HG02642 (cell line): Measurements from ENCODE around the gene CENPX.
A peak's percentile ranks its signal among the peaks of the same experiment; 100 is the strongest.
"Not testable (repeated sequence)": the region's sequence is repeated elsewhere in the genome, so short reads cannot be mapped to it uniquely, and the experiment has no call there.

Source experiments
- ATAC-seq: cut with Tn5 transposase; IDR thresholded peaks from one replicate; pipeline ENCODE4 v1.9.1; 2021; ENCODE audit warnings: mild to moderate bottlenecking; ENCODE audit not compliant: unreplicated experiment, poor library complexity

The CENPX gene

DNA sequence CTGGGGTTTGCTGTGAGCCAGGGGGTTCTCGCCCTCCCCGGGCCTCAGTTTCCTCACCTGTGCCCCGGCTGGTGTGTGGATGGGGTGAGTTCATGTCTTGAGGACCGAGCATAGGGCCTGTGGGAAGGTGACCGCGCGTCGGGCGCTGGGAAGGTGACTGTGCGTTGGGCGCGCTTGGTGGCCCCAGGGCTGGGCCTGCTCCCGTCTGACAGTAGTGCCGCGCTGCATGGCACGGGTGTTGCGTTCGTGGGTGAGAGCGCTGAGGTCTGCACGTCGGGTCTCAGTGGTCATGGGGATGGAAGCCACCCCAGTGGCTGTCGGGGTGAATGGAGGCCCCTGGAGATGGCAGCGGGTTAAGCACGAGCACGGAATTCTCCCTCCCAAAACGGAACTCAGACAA lies 36.1 kb downstream of the CENPX start:
- ATAC-seq = no peak

DNA sequence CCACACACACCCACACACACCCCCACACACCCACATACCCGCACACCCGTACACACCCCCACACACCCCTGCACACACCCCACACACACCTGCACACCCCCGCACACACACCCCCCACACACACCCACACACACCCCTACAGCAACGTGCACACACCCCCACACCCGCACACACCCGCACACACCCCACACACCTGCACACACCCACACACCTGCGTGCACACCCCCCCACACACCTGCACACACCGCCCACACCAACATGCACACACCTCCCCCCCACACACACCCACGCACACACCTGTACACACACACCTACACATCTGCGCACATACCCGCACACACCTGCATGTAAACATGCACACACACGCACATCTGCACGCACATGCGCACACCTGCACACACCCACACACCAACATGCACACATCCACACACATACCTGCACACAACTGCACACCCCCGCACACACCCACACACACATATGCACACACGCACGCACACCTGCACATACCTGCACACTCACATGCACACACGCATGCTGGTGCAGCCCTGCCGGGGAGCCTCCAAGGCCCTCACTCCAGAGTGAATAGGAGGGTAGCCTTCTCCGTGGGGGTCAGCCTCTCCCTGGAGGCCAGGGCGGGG lies 37.8 kb downstream of the CENPX start:
- ATAC-seq = no peak

DNA sequence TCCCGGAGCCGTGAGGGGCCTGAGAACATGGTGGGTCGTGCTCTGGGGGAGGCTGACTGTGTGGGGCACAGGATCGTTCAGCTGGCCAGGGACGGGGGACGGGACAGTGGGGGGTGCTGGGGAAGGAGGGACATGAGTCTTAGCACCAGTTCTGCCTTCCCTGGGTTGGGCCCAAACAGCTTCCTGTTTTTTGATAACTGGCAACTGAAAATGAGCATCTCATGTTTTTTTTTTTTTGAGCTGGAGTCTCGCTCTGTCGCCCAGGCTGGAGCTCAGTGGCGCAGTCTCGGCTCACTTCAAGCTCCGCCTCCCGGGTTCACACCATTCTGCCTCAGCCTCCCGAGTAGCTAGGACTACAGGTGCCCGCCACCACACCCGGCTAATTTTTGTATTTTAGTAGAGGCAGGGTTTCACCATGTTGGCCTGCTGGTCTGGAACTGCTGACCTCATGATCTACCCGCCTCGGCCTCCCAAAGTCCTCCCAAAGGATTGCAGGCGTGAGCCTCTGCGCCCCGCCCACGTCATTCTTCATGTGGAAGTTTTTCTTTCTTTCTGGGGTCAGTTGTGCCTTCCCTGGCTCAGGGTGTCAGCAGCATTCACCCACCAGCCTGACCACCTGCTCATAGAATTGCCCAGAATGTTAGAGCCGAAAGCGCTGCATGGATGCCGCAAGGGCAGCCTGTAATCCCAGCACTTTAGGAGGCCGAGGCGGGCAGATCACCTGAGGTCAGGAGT lies 38.9 kb downstream of the CENPX start:
- ATAC-seq = no peak

DNA sequence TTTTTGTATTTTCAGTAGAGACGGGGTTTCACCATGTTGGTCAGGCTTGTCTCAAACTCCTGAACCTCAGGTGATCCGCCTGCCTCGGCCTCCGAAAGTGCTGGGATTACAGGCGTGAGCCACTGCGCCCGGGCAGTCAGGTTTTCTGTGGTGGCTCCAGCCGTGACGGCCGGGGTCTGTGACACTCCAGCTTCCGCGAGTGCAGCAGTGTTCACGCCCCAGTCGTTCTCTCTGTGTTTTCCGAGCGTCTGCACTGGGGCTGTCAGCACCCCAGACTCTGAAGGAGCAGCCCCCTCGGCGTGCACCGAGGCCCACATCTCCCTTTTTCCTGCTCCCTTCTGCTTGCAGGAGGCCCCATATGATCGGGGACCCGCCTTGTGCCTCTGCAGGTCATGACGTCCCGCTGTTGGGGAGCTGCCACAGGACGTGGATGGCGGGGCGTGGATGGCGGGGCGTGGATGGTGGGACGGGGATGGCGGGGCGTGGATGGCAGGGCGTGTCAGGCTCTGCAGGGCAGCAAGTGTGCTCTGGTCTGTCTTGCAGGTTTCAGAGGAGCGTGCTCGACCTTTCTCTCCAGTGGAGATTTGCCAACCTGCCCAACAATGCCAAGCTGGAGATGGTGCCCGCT lies 39.6 kb downstream of the CENPX start:
- no peak for ATAC-seq

DNA sequence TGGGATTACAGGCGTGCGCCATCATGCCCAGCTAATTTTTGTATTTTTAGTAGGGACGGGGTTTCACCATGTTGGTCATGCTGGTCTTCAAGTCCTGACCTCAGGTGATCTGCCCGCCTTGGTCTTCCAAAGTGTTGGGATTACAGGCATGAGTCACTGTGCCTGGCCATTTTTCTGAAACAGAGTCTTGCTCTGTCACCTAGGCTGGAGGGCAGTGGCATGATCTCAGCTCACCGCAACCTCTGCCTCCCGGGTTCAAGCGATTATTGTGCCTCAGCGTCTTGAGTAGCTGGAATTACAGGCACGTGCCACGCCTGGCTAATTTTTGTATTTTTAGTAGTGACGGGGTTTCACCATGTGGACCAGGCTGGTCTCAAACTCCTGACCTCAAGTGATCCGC lies 41.2 kb downstream of the CENPX start:
- not testable (repeated sequence) for ATAC-seq

DNA sequence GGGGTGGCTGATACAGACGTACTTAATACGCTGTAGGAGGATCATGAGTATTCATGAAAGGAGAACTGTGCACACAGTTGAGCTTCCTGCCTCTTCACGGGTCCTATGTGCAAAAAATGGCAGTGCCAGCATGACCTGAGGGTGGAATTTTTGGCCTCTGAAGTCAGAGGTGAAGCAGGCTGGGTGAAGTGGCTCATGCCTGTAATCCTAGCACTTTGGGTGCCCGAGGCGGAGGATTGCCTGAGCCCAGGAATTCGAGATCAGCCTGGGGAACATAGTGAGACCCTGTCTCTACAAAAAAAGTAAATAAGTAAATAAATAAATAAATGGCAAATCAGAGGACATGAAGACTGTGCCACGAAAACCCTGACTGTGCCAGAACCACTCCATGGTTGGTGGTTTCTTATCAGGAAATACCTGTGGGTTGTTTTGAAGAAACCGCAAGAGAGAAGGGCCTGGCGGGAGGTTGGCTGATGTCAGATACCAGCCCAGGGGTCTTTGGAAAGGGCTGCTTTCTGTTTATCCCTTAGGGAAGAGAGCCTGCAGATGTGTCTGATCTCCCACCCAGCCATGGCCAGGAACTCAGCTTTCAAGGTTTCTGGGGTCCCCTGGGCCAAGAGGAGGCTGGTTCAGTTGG lies 41.9 kb downstream of the CENPX start:
- ATAC-seq = no peak

DNA sequence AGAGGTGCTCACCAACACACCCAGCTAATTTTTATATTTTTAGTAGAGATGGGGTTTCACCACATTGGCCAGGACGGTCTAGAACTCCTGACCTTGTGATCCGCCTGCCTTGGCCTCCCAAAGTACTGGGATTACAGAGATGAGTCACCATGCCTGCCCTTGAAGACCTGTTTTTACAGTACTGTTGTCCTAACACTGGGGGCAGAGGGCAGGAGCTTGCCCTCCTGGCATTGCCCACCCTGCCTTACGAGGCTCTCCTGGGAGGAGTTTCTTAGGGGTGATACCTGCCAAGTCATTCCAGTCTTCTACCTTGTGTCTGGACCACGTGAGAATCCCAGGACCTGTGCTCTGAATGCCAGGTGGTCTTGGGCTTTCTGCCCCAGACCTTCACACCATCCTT lies 42.6 kb downstream of the CENPX start:
- no peak for ATAC-seq

DNA sequence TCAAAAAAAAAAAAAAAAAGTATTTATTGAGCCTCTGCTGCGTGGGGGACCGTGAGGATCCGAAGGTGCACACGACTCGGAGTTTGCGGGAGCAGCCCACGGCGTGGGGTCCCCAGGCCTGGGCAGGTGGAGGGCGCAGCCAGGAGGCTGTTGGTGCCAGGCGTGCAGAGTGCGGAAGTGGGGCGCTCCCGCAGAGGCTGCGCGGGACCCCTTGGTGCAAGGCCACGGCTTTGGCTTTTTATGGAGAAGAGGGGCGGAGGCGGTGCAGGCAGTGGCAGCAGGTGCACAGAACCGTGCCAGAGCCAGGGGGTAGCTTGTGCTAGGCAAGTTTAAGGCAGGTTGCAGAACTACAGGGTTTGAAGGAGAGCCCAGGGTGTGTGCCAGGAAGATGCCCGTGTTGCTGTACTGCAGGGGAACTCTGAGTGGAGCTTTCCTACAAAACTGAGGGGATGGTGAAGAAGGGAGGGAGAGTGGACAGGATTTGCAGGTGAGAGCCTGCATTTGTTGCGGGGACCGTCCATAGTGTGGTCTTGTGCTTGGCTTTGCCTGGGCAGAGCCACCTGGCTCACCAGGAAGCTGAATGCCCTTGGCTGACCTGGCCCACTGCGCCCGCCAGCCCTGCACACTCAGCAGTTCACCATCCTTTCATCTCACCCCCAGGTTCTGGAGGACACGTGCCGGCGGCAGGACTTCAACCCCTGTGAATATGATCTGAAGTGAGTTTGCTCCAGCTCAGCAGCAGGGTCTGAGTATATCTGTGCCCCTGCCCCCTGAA lies 44.0 kb downstream of the CENPX start:
- ATAC-seq = no peak

DNA sequence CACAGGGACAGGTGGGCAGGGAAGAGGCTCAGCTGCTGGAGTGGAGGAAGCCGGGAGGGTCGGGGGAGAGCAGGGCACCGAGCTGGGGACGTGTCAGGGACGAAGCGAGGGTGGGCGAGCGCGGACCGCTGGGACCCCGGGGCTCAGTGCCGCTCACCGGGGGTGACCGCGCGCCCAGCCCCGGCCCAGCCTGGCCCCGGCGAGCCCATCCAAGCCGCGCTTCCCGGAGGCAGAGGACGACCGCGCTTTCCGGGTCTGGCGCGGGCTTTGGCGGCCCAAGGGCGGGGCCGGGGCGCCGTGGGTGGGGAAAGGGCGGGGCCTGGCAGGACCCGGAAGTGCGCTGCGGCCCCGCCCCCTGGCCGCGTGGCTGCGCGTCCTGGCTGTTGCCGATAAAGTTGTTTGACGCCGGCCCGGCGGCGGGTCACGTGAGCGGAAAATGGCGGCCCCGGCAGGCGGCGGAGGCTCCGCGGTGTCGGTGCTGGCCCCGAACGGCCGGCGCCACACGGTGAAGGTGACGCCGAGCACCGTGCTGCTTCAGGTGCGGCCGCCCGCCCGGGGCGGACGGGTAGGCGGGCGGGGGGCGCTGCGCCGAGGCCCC lies 45.4 kb downstream of the CENPX start, which contains the start of gene ASPSCR1:
ASPSCR1 (plus strand) TSS at position 419 of the 598 bp plus-strand sequence; CDS start at position 437, 18 bp downstream.
- ATAC-seq = peak; percentile 83

DNA sequence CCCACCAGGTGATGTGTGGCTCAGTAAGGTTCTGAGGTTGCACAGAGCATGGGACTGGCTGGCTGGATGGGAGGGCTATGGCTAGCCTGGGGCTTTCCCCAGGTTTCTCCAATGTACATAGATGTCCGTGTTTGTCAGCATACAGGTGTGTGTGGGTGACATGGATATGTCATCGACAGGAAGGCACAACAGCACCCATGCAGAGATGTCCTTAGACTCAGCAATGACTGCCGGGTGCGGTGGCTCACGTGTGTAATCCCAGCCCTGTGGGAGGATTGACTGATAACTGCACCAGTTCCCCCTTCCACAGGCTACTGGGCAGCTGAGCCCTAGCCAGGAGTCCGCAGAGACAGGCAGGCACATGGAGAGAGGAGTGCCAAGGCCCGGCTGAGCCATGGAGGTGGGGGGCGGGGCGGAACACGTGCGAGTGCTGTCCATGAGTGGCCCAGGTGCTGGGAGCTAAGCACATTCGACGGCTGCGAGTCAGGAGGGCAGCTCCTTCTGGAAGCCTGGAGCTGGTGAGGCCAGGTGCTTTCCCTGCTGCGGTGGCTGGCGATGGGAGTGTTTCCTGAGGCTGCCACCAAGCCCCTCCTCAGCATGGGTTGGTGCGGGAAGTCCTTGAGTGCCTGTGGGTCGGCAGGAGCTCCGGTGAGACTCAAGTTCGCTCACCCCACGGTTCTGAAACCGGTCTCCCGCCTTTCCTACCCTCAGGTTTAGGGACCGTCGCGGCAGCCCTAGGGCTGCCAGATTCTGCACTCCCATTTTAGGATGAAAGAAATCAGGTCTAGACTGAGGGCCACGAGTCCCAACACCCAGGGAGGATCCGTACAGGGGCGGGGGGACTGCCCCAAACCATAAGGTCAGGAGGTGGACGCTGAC lies 46.1 kb downstream of the CENPX start:
- ATAC-seq = peak; percentile 8

DNA sequence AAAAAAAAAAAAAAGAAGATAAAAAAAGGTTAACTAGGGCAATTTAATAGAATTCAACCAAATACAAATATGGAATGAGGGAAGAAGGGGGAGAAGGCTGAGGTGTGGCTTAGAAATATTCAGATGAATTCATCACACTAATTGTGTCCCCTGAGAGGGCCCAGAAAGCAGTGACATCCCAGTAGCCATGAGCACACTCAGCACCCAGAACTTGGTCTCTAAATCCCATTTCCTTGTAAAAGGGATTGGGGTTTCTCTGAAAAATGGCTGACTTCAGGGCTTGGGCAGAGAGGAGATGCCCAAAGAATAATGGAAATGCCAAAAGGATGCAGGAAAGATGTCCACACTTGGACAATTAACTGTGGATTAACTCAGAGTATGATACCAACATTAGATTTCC lies 49.2 kb downstream of the CENPX start:
- no peak for ATAC-seq

DNA sequence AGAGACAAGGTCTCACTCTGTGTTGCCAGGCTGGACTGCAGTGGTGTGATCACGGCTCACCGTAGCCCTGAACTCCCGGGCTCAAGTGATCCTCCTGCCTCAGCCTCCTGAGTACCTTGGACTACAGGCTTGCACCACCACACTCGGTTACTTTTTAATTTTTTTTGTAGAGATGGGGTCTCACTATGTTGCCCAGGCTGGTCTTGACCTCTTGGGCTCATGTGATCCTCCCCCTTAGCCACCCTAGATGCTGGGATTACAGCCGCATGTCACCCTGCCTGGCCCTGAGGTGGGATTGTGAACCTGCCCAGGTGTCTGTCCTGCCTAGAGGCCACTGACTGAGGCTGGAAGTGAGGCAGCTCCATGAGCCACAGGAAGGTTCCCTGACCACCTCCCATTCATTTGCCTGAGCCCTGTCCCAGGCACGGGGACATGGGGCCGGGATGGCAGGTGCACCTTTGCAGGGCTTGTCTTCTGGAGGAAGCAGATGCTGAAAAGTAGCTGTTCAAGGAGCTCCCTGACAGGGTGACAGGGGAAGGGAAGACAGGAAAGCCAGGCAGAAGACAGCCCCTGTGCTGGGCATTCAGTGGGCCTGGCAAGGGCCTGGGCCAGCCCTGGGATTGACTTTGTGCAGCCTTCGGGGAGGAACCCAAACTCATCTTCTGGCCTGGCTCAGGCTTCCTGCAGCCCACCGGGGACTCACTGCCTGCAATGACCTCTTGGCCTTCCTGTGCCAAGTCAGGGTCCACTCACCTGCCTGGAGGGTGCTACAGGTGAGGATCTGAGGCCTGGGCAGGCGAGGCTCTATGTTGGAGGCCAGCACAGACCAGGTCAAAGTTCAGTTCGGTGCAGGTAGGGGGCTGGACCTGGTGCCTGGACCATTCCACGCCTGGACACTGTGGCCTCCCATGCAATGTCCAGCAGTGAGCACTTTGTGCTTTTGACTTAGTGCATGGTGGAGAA lies 53.5 kb downstream of the CENPX start:
- ATAC-seq = no peak
